Measurements from ENCODE around the gene PGBD2. TPM values are rescaled to one million over a fixed set of nuclear protein-coding genes. Genes with fewer than 3 reads are reported as not detected.

PGBD2 gene
- total and polyA plus RNA-seq, 2 of the 8 experiments (the other 6 are each of a cell fraction or from before 2014, with no cell fraction given) = 4.5 to 7.7 TPM

GRCh38 chr1:248881261-248881660 is 24.8 kb upstream of the PGBD2 start:
- H4K20me1 ChIP-seq (replicated peaks in 1 of 2; ENCODE audit: control insufficient read depth in 1 of 2, insufficient read depth in 2 of 2, low read length in 2 of 2) = no peaks in the 10 kb centered on the region
- TF ChIP-seq RXRA (IDR thresholded peaks at IDR 0.05; ENCODE audit: insufficient read depth, low read depth, low read length) (no peak), CHD2 (IDR thresholded peaks at IDR 0.05; ENCODE audit: low read length) (no peak), CHD1 (IDR thresholded peaks at IDR 0.05; ENCODE audit: low read depth, low read length) (no peak), POLR2AphosphoS5 (IDR thresholded peaks at IDR 0.05; ENCODE audit: low read depth, low read length) (no peak), KDM5A (IDR thresholded peaks at IDR 0.05; ENCODE audit: low read length) (no peak), CTCF (IDR thresholded peaks at IDR 0.05; ENCODE audit: control extremely low read depth in 1 of 3, insufficient read depth in 1 of 3, low read depth in 1 of 3, low read length in 3 of 3) (no peak), BACH1 (IDR thresholded peaks at IDR 0.05; ENCODE audit: low read length) (no peak)
- H2BK120ac ChIP-seq (replicated peaks; ENCODE audit: low read depth, low read length) = no peak overlapping the region
- H3K79me1 ChIP-seq (ENCODE audit: low read depth, low read length) = no peaks in the 10 kb centered on the region
- DNase-seq (ENCODE audit: low read depth in 1 of 2, low spot score in 2 of 2) (no peak), FAIRE-seq (no peak)
- ChIA-PET POLR2A (ENCODE audit: partially characterized antibody) (no interaction called here), CTCF (ENCODE audit: partially characterized antibody) (interaction anchor here (1.1 kb wide), 1 partner anchor 30 kb away, joined by 4 read pairs; no protein-coding TSS in a partner anchor)
- H3K4me1 ChIP-seq (replicated peaks in 1 of 4; ENCODE audit: control insufficient read depth in 3 of 4, insufficient read depth in 4 of 4, low read length in 3 of 4) = no peaks in the 10 kb centered on the region
- no peak overlapping the region for H3K4me3 ChIP-seq (ENCODE audit: extremely low read depth in 1 of 4, insufficient read depth in 2 of 4, low read depth in 3 of 4, low read length in 4 of 4)
- no peak overlapping the region for H3K4ac ChIP-seq (replicated peaks; ENCODE audit: insufficient read length, low read depth, low read length)
- no peaks in the 10 kb centered on the region for H3K27me3 ChIP-seq (replicated peaks in 1 of 4; ENCODE audit: control insufficient read depth in 3 of 4, extremely low read depth in 1 of 4, insufficient read depth in 3 of 4, low read length in 3 of 4)
- H2AK5ac ChIP-seq (ENCODE audit: low read depth, low read length) = no peak overlapping the region
- no peak overlapping the region for H4K91ac ChIP-seq (replicated peaks; ENCODE audit: insufficient read length, low read length)
- 84% methylated on average over 1 of the region's 1 CpG; no CpG with 5 or more reads in 1 of the 2 experiments for WGBS, 2 experiments (ENCODE audit: extremely low coverage in 1 of 2, insufficient coverage in 1 of 2, insufficient read length in 1 of 2, insufficient replicate concordance in 2 of 2, low coverage in 1 of 2, low lambda C conversion rate in 2 of 2, missing lambda C conversion rate in 1 of 2)
- no peaks in the 10 kb centered on the region for H3K79me2 ChIP-seq (ENCODE audit: control insufficient read depth in 1 of 2, insufficient read depth in 2 of 2, low read length in 2 of 2)
- no peak overlapping the region for H3K27ac ChIP-seq (ENCODE audit: low read depth, low read length)
- H4K8ac ChIP-seq (ENCODE audit: extremely low read depth, insufficient read depth, low read length) = no peak overlapping the region
- H3K9ac ChIP-seq (replicated peaks in 1 of 4; ENCODE audit: extremely low read depth in 1 of 4, low read depth in 3 of 4, low read length in 3 of 4) = no peak overlapping the region
- H3K9me3 ChIP-seq (ENCODE audit: insufficient read depth in 2 of 2, low read depth in 1 of 2, low read length in 1 of 2) = no peaks in the 10 kb centered on the region
- H4K5ac ChIP-seq (ENCODE audit: insufficient read length, low read depth, low read length) = no peak overlapping the region
- no peak overlapping the region for H2BK15ac ChIP-seq (ENCODE audit: low read length)
- H2BK12ac ChIP-seq (ENCODE audit: low read depth, low read length) = no peak overlapping the region
- no peak overlapping the region for H2AFZ ChIP-seq (ENCODE audit: low read length)
- no peak overlapping the region for H3K56ac ChIP-seq (replicated peaks; ENCODE audit: insufficient read length, low read depth, low read length)
- no peak overlapping the region for H3K4me2 ChIP-seq (ENCODE audit: insufficient read depth in 1 of 2, low read depth in 2 of 2, low read length in 2 of 2)
- H3K36me3 ChIP-seq (ENCODE audit: control insufficient read depth in 2 of 4, insufficient read depth in 4 of 4, low read length in 3 of 4) = no peaks in the 10 kb centered on the region
- no peak overlapping the region for H3K18ac ChIP-seq (ENCODE audit: extremely low read depth, low read length)
- no peak overlapping the region for H3K23ac ChIP-seq (ENCODE audit: insufficient read length)
- H3K23me2 ChIP-seq (ENCODE audit: low read depth, low read length) = no peaks in the 10 kb centered on the region
- no peak overlapping the region for H2BK20ac ChIP-seq (ENCODE audit: low read length)
- H2BK5ac ChIP-seq (ENCODE audit: low read depth, low read length) = no peak overlapping the region
- no peak overlapping the region for H3K14ac ChIP-seq (ENCODE audit: insufficient read length)
